SK-N-SH (cell line): Measurements from ENCODE around the gene FUT9. TPM values are rescaled to one million over a fixed set of nuclear protein-coding genes. Genes with fewer than 3 reads are reported as not detected.

ENCODE experiments used
- CTCF ChIA-PET: fragments of 300-600, 350-600 bp; formaldehyde crosslinking; extraction: SDS; loops from one replicate; lab custom pipeline; 2021; lab: Yijun Ruan, JAX
- POLR2A ChIA-PET: fragments of 350-600 bp; sonication (Branson Sonifier 250); formaldehyde crosslinking; extraction: SDS; loops from one replicate; lab custom pipeline; 2020; ENCODE audit warnings: antibody characterized with exemption, inconsistent platforms; lab: Yijun Ruan, JAX
- DNase-seq: peaks from one replicate; pipeline ENCODE4 v3.0.0; 2012
- H2AFZ ChIP-seq: fragments of 200-600 bp; sonication (generic); 2 replicates; pipeline ENCODE4 v1.8.1; 2016; ENCODE audit warnings: antibody characterized with exemption, mild to moderate bottlenecking, low read depth
- H3F3A ChIP-seq: fragments of 200-600 bp; sonication (generic); replicated peaks from 2 replicates; pipeline ENCODE3; 2016; ENCODE audit warnings: antibody characterized with exemption, mild to moderate bottlenecking; ENCODE audit not compliant: insufficient read depth
- H3K27ac ChIP-seq, 2 experiments: fragments of 200-500 bp in 1 of 2; fragments of 200-600 bp in 1 of 2; sonication (Bioruptor generic) in 1 of 2; sonication (generic), shearing (Covaris generic) in 1 of 2; 2 replicates each; pipeline versions ENCODE4 v1.5.1 to v1.6.1; 2014 to 2016; ENCODE audit warnings: low read depth in 2 of 2, inconsistent platforms in 1 of 2, low read length in 1 of 2, mild to moderate bottlenecking in 1 of 2, mixed read lengths in 1 of 2
- H3K27me3 ChIP-seq: fragments of 200-600 bp; sonication (generic), shearing (Covaris generic); 2 replicates; pipeline ENCODE4 v1.6.1; 2016; ENCODE audit warnings: mixed run types; ENCODE audit not compliant: insufficient read depth
- H3K36me3 ChIP-seq, 2 experiments: fragments of 200-500 bp in 1 of 2; fragments of 200-600 bp in 1 of 2; sonication (Bioruptor generic) in 1 of 2; sonication (generic) in 1 of 2; replicated peaks in 1 of 2; 2 replicates each; pipeline versions ENCODE3 to v1.5.1; 2014 to 2016; ENCODE audit warnings: low read length in 1 of 2, mild to moderate bottlenecking in 1 of 2; ENCODE audit not compliant: insufficient read depth in 2 of 2, control insufficient read depth in 1 of 2
- H3K4me1 ChIP-seq, 2 experiments: fragments of 200-500 bp in 1 of 2; fragments of 200-600 bp in 1 of 2; sonication (Bioruptor generic) in 1 of 2; sonication (generic), shearing (Covaris generic) in 1 of 2; 2 replicates each; pipeline versions ENCODE4 v1.5.1 to v1.6.1; 2014 to 2016; ENCODE audit warnings: low read depth in 1 of 2, low read length in 1 of 2, mixed run types in 1 of 2; ENCODE audit not compliant: insufficient read depth in 2 of 2, control insufficient read depth in 1 of 2
- H3K4me2 ChIP-seq: fragments of 200-600 bp; sonication (generic), shearing (Covaris generic); 2 replicates; pipeline ENCODE4 v1.6.1; 2017; ENCODE audit warnings: mixed run types
- H3K4me3 ChIP-seq, 2 experiments: fragments of 200-500 bp in 1 of 2; fragments of 200-600 bp in 1 of 2; sonication (Bioruptor generic) in 1 of 2; sonication (generic), shearing (Covaris generic) in 1 of 2; 2 replicates each; pipeline versions ENCODE4 v1.5.1 to v1.8.1; 2014 to 2016; ENCODE audit warnings: low read depth in 2 of 2, inconsistent platforms in 1 of 2, low read length in 1 of 2, mild to moderate bottlenecking in 1 of 2, mixed read lengths in 1 of 2, moderate library complexity in 1 of 2
- H3K79me2 ChIP-seq: fragments of 200-600 bp; sonication (generic); 2 replicates; pipeline ENCODE4 v1.8.1; 2017; ENCODE audit warnings: mild to moderate bottlenecking; ENCODE audit not compliant: insufficient read depth
- H3K9ac ChIP-seq: fragments of 200-600 bp; sonication (generic); 2 replicates; pipeline ENCODE4 v1.6.1; 2017; ENCODE audit warnings: mixed run types
- H3K9me2 ChIP-seq: fragments of 200-600 bp; sonication (generic); 2 replicates; pipeline ENCODE4 v1.6.1; 2017; ENCODE audit warnings: mixed run types
- H3K9me3 ChIP-seq: fragments of 200-600 bp; sonication (generic); 2 replicates; pipeline ENCODE4 v1.6.1; 2017; ENCODE audit warnings: mixed run types, mild to moderate bottlenecking, moderate library complexity
- H4K20me1 ChIP-seq: fragments of 200-600 bp; sonication (generic); 2 replicates; pipeline ENCODE4 v1.6.1; 2017; ENCODE audit warnings: mild to moderate bottlenecking, mixed run types; ENCODE audit not compliant: insufficient read depth
- FOXJ3 ChIP-seq: sonication (generic); formaldehyde crosslinking; IDR thresholded peaks from 2 replicates; pipeline ENCODE4 v1.5.1; 2020; ENCODE audit warnings: mild to moderate bottlenecking, missing genetic modification reagents
- FOXM1 ChIP-seq: IDR thresholded peaks from 2 replicates; pipeline ENCODE4 v1.4.0; 2012; ENCODE audit warnings: low read depth, mild to moderate bottlenecking
- GABPA ChIP-seq: IDR thresholded peaks from 2 replicates; pipeline ENCODE4 v1.4.0; 2012; ENCODE audit warnings: low read depth, mild to moderate bottlenecking
- GATA2 ChIP-seq: sonication (generic); formaldehyde crosslinking; IDR thresholded peaks from 2 replicates; pipeline ENCODE4 v1.5.0; 2020; ENCODE audit warnings: mild to moderate bottlenecking, missing genetic modification reagents
- JUND ChIP-seq: IDR thresholded peaks from 2 replicates; pipeline ENCODE4 v1.4.0; 2012
- MXI1 ChIP-seq: IDR thresholded peaks from 2 replicates; pipeline ENCODE4 v1.6.1; 2012; ENCODE audit warnings: mild to moderate bottlenecking, low read depth, low read length, improper control_type of control experiment
- RAD21 ChIP-seq: IDR thresholded peaks from 2 replicates; pipeline ENCODE4 v1.6.1; 2012; ENCODE audit warnings: mild to moderate bottlenecking, low read length
- TCF12 ChIP-seq: IDR thresholded peaks from 2 replicates; pipeline ENCODE4 v1.4.0; 2012
- TEAD4 ChIP-seq: IDR thresholded peaks from 2 replicates; pipeline ENCODE4 v1.4.0; 2012; ENCODE audit warnings: mild to moderate bottlenecking, borderline replicate concordance; ENCODE audit not compliant: insufficient read depth
- YY1 ChIP-seq: IDR thresholded peaks from 2 replicates; pipeline ENCODE4 v1.4.0; 2012; ENCODE audit warnings: low read depth, mild to moderate bottlenecking
- WGBS: methylation state at CpG from one replicate; pipeline ENCODE4 v1.1.6; 2017; ENCODE audit warnings: low lambda C conversion rate; 5-methylcytosine and 5-hydroxymethylcytosine counted together
- polyA plus RNA-seq, 3 experiments: library from polyadenylated mRNA; depleted of rRNA; stranded (reverse); fragments of >200 nt; gene quantifications; 2 replicates each; pipeline ENCODE4 v1.2.3, GENCODE V29; 2012
- TF ChIP-seq, protein P1 (sequence below): fragments of 150-350 bp; IDR thresholded peaks from 2 replicates; pipeline ENCODE4 v1.6.1; 2016; ENCODE audit warnings: mild to moderate bottlenecking, low read depth, low read length
- TF ChIP-seq, protein P2 (sequence below): fragments of 150-350 bp; IDR thresholded peaks from 2 replicates; pipeline ENCODE4 v1.6.1; 2017; ENCODE audit warnings: antibody characterized with exemption, low read length, low read depth, borderline replicate concordance
- TF ChIP-seq, protein P3 (sequence below): fragments of 200-600 bp; sonication (generic); IDR thresholded peaks from 2 replicates; pipeline ENCODE4 v1.6.1; 2017; ENCODE audit warnings: antibody characterized with exemption, mild to moderate bottlenecking, moderate library complexity
- TF ChIP-seq, protein P4 (sequence below): IDR thresholded peaks from 2 replicates; pipeline ENCODE4 v1.4.0; 2012; ENCODE audit warnings: low read depth
- TF ChIP-seq, protein P5 (sequence below): IDR thresholded peaks from 2 replicates; pipeline ENCODE4 v1.4.0; 2012; ENCODE audit warnings: low read depth, borderline replicate concordance
- TF ChIP-seq, protein P6 (sequence below): IDR thresholded peaks from 2 replicates; pipeline ENCODE4 v1.6.1; 2012; ENCODE audit warnings: mild to moderate bottlenecking, low read depth, low read length, moderate library complexity

The FUT9 gene
- polyA plus RNA-seq, 1 of the 3 experiments (the other 2 are of a cell fraction), result under 0.01 TPM

DNA sequence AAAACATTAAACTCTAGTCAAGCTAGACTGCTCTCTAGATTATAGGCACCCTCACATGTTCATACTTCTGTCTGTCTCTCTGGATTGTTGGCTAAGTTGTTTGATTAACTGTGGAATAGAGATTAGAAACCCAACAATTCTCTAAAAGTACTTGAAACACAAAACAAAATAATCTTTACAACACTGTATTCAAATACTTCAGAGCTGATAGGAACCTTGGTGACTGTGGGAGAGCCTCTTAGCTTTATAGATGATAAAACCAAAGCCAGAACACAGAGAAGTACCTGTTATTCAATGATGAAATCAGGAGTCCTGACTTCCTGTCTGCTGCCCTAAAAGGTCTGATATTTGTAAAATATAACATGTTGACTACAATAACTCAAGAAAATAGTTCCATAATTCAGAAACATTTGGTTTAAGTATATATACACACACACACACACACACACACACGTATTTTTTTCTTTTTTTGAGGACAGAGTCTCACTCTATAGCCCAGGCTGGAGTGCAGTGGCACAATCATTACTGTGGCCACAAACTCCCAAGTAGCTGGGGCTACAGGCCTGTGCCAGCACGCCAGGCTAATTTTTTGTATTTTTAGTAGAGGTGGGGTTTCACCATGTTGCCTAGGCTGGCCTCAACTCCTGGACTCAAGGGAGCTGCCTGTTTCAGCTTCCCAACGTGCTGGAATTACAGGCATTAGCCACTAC, 222.0 kb downstream of the FUT9 start:
- CTCF ChIA-PET, result no interaction called here
- Histone ChIP-seq H3K27ac (no peak overlapping the region), H3F3A (no peaks in the 10 kb centered on the region), H3K4me3 (no peak overlapping the region), H3K36me3 (no peaks in the 10 kb centered on the region), H3K27me3 (no peaks in the 10 kb centered on the region), H3K9ac (no peak overlapping the region), H3K4me1 (no peaks in the 10 kb centered on the region), H3K4me2 (no peak overlapping the region), H2AFZ (no peak overlapping the region), H3K9me3 (no peaks in the 10 kb centered on the region), H3K9me2 (no peaks in the 10 kb centered on the region), H3K79me2 (no peaks in the 10 kb centered on the region), H4K20me1 (no peaks in the 10 kb centered on the region)
- TF ChIP-seq, protein P1, sequence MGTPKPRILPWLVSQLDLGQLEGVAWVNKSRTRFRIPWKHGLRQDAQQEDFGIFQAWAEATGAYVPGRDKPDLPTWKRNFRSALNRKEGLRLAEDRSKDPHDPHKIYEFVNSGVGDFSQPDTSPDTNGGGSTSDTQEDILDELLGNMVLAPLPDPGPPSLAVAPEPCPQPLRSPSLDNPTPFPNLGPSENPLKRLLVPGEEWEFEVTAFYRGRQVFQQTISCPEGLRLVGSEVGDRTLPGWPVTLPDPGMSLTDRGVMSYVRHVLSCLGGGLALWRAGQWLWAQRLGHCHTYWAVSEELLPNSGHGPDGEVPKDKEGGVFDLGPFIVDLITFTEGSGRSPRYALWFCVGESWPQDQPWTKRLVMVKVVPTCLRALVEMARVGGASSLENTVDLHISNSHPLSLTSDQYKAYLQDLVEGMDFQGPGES, result no peak
- TF ChIP-seq FOXJ3 (CRISPR knock-in tag) (no peak), JUND (no peak), GATA2 (CRISPR knock-in tag) (no peak), MXI1 (no peak)
- TF ChIP-seq, protein P2, sequence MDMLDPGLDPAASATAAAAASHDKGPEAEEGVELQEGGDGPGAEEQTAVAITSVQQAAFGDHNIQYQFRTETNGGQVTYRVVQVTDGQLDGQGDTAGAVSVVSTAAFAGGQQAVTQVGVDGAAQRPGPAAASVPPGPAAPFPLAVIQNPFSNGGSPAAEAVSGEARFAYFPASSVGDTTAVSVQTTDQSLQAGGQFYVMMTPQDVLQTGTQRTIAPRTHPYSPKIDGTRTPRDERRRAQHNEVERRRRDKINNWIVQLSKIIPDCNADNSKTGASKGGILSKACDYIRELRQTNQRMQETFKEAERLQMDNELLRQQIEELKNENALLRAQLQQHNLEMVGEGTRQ, result no peak
- TF ChIP-seq, protein P3, sequence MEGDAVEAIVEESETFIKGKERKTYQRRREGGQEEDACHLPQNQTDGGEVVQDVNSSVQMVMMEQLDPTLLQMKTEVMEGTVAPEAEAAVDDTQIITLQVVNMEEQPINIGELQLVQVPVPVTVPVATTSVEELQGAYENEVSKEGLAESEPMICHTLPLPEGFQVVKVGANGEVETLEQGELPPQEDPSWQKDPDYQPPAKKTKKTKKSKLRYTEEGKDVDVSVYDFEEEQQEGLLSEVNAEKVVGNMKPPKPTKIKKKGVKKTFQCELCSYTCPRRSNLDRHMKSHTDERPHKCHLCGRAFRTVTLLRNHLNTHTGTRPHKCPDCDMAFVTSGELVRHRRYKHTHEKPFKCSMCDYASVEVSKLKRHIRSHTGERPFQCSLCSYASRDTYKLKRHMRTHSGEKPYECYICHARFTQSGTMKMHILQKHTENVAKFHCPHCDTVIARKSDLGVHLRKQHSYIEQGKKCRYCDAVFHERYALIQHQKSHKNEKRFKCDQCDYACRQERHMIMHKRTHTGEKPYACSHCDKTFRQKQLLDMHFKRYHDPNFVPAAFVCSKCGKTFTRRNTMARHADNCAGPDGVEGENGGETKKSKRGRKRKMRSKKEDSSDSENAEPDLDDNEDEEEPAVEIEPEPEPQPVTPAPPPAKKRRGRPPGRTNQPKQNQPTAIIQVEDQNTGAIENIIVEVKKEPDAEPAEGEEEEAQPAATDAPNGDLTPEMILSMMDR, result no peak
- TF ChIP-seq, protein P4, sequence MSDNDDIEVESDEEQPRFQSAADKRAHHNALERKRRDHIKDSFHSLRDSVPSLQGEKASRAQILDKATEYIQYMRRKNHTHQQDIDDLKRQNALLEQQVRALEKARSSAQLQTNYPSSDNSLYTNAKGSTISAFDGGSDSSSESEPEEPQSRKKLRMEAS, result no peak
- 20% methylated on average over 3 of the region's 3 CpGs for WGBS
- no peak for DNase-seq
- POLR2A ChIA-PET, result no interaction called here

DNA sequence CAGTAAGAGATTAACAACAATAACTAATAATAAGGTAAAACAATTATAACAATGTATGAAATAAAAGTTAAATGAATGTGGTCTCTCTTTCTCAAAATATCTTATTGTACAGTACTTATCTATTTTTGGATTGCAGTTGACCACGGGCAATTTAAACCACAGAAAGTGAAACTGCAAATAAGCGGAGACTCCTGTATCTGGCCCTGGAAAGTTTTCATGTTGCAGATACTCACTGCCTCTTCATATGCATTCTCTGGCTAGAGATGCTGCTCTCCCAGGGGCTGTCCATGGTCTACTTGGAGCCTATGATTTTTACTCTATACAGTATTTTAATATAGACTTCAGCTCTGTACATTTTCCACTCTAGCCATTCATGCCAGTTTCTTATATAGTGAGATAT, 230.8 kb downstream of the FUT9 start:
- Histone ChIP-seq H3K9me3 (no peaks in the 10 kb centered on the region), H3K9me2 (no peaks in the 10 kb centered on the region), H2AFZ (no peak overlapping the region), H3K4me2 (no peak overlapping the region), H4K20me1 (no peaks in the 10 kb centered on the region), H3K27ac (no peak overlapping the region), H3K36me3 (no peaks in the 10 kb centered on the region), H3K79me2 (no peaks in the 10 kb centered on the region), H3F3A (no peaks in the 10 kb centered on the region), H3K9ac (no peak overlapping the region), H3K4me1 (no peaks in the 10 kb centered on the region), H3K27me3 (no peaks in the 10 kb centered on the region), H3K4me3 (no peak overlapping the region)
- CTCF ChIA-PET, result interaction anchor here (0.6 kb wide), 1 partner anchor 187 kb away, joined by 3 read pairs; no protein-coding TSS in a partner anchor
- no peak for DNase-seq
- POLR2A ChIA-PET, result no interaction called here
- WGBS, result 61% methylated on average over 2 of the region's 2 CpGs
- TF ChIP-seq RAD21, result no peak
- TF ChIP-seq GATA2 (CRISPR knock-in tag), result no peak
- TF ChIP-seq FOXM1, result no peak
- TF ChIP-seq, protein P5, sequence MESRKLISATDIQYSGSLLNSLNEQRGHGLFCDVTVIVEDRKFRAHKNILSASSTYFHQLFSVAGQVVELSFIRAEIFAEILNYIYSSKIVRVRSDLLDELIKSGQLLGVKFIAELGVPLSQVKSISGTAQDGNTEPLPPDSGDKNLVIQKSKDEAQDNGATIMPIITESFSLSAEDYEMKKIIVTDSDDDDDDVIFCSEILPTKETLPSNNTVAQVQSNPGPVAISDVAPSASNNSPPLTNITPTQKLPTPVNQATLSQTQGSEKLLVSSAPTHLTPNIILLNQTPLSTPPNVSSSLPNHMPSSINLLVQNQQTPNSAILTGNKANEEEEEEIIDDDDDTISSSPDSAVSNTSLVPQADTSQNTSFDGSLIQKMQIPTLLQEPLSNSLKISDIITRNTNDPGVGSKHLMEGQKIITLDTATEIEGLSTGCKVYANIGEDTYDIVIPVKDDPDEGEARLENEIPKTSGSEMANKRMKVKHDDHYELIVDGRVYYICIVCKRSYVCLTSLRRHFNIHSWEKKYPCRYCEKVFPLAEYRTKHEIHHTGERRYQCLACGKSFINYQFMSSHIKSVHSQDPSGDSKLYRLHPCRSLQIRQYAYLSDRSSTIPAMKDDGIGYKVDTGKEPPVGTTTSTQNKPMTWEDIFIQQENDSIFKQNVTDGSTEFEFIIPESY, result no peak
- TF ChIP-seq YY1, result no peak
- no peak for TF ChIP-seq GABPA
- TF ChIP-seq, protein P4, result no peak
- TF ChIP-seq, protein P6, sequence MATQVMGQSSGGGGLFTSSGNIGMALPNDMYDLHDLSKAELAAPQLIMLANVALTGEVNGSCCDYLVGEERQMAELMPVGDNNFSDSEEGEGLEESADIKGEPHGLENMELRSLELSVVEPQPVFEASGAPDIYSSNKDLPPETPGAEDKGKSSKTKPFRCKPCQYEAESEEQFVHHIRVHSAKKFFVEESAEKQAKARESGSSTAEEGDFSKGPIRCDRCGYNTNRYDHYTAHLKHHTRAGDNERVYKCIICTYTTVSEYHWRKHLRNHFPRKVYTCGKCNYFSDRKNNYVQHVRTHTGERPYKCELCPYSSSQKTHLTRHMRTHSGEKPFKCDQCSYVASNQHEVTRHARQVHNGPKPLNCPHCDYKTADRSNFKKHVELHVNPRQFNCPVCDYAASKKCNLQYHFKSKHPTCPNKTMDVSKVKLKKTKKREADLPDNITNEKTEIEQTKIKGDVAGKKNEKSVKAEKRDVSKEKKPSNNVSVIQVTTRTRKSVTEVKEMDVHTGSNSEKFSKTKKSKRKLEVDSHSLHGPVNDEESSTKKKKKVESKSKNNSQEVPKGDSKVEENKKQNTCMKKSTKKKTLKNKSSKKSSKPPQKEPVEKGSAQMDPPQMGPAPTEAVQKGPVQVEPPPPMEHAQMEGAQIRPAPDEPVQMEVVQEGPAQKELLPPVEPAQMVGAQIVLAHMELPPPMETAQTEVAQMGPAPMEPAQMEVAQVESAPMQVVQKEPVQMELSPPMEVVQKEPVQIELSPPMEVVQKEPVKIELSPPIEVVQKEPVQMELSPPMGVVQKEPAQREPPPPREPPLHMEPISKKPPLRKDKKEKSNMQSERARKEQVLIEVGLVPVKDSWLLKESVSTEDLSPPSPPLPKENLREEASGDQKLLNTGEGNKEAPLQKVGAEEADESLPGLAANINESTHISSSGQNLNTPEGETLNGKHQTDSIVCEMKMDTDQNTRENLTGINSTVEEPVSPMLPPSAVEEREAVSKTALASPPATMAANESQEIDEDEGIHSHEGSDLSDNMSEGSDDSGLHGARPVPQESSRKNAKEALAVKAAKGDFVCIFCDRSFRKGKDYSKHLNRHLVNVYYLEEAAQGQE, result no peak
- no peak for TF ChIP-seq FOXJ3 (CRISPR knock-in tag)
- TF ChIP-seq TEAD4, result no peak
- no peak for TF ChIP-seq TCF12
- no peak for TF ChIP-seq MXI1
- TF ChIP-seq JUND, result no peak
